KG1 (cell line): Measurements from ENCODE around the gene TNS2.

Experiments
- DNase-seq: peaks from one replicate; lab custom pipeline; 2025; lab: John Stamatoyannopoulos, UW

Gene TNS2

GRCh38 chr12:53056901-53057300 is 7.0 kb downstream of the TNS2 start:
- DNase-seq = no peak

GRCh38 chr12:53057816-53058500 is 8.1 kb downstream of the TNS2 start:
- no peak for DNase-seq

GRCh38 chr12:53058674-53059433 is 9.0 kb downstream of the TNS2 start:
- no peak for DNase-seq

GRCh38 chr12:53059434-53060063 is 9.7 kb downstream of the TNS2 start:
- DNase-seq = no peak

- no peak for DNase-seq
Observed at GRCh38 chr12:53060064-53060720, 10.3 kb downstream of the TNS2 start.

- no peak for DNase-seq
Observed at GRCh38 chr12:53060721-53061276, 10.9 kb downstream of the TNS2 start.

GRCh38 chr12:53061404-53062010 is 11.6 kb downstream of the TNS2 start:
- DNase-seq = no peak

GRCh38 chr12:53062011-53062961 is 12.4 kb downstream of the TNS2 start:
- DNase-seq = no peak

GRCh38 chr12:53062977-53063707 is 13.3 kb downstream of the TNS2 start:
- no peak for DNase-seq

GRCh38 chr12:53063708-53064612 is 14.1 kb downstream of the TNS2 start:
- DNase-seq = no peak

- no peak for DNase-seq
Observed at GRCh38 chr12:53064613-53065436, 15.0 kb downstream of the TNS2 start.

GRCh38 chr12:53065470-53065869 is 15.6 kb downstream of the TNS2 start:
- DNase-seq = no peak

GRCh38 chr12:53065975-53066931 is 16.4 kb downstream of the TNS2 start:
- DNase-seq = peak; percentile 3

GRCh38 chr12:53067074-53067992 is 17.5 kb downstream of the TNS2 start:
- DNase-seq = no peak

GRCh38 chr12:53067993-53068770 is 18.3 kb downstream of the TNS2 start:
- no peak for DNase-seq
